Middle frontal gyrus (tissue), 1 donor: ENCODE data around the gene WWOX.
"Not testable (repeated sequence)": the region's sequence is repeated elsewhere in the genome, so short reads cannot be mapped to it uniquely, and the experiment has no call there.

Source experiments
- DNase-seq: peaks from one replicate; pipeline ENCODE4 v3.0.0-alpha.2; 2015; ENCODE audit warnings: low spot score; ENCODE audit errors: extremely low spot score

The WWOX gene

DNA sequence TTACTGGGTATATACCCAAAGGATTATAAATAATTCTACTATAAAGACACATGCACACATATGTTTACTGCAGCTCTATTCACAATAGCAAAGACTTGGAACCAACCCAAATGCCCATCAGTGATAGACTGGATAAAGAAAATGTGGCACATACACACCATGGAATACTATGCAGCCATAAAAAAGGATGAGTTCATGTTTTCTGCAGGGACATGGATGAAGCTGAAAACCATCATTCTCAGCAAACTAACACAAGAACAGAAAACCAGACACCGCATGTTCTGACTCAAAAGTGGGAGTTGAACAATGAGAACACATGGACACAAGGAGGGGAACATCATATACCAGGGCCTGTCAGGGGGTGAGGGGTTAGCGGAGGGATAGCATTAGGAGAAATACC is 1146.2 kb downstream of the WWOX start:
- DNase-seq: not testable (repeated sequence)

DNA sequence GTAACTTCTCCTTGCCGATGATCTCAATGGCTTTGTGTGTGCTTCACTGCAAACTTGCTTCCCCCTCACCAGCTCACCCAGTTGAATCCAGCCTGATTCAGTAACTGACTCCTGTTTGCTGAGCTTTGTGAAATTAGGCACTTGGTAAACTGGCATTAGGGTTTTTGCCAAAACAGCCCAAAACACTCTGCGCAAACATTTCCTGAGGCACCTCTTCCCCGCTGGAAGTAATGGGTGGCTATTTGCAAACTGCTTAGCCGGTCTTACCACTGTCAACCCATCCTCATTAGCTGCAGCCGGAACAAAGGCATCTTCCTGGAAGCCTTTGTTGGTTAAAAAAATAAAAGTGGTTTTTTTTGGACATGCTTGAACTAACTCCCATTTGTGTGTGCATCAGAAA is 1147.9 kb downstream of the WWOX start:
- no peak for DNase-seq

GRCh38 chr16:79248351-79248750 is 1148.9 kb downstream of the WWOX start:
- DNase-seq: no peak

DNA sequence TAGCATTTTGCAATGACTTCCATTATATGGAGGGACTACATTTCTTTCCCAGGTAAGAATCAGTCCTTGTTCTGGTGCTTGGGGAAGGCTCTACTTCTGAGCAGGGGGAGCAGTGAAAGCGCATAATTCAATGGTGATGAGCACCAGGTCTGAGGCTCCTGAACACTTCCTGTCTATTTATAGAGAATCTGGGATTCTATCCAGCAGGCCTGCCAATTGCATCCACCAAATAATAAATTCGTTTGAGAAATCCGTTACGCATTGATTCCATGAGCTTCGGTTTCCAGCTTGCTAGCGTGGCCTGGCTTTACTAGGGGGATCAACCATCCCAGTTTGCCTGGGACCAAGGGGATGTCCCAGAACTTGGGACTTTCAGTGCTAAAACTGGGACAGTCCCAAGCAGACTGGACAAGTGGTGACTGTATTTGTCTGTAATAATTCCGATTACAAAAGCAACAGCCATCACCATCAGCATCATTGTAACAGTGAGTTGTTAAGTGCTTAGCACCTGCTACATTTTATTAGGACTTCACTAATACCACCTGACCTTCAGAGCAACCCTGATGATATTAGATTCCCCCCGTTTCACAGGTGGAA is 1151.1 kb downstream of the WWOX start:
- no peak for DNase-seq

- no peak for DNase-seq
These were observed 1153.7 kb downstream of the WWOX start for GRCh38 chr16:79253100-79253631.

DNA sequence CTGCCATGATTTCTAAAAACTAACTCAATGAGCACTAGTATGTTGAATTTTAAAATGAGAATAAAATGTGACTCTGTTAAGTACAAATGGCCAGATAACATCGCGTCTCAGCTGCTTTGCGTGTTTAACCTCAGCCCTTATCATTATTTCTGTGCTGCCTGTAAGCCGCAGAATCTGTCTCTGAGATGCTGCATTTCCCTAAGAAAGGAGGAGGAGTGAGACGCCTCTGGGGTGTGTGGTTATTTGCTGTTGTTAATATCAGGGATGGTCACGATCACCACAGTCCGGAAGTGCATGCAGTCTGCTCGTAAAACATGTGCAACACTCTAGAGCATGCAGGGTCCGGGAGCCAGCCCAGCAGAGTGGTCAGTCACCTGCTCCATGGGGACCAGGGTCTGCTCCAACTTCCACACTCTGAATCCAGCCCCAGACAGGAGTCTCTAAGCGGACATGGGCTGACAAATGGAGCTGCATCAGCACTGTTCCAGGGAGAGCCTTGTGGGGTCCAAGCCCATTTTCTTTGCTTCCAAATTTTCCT is 1158.6 kb downstream of the WWOX start:
- no peak for DNase-seq

- DNase-seq: not testable (repeated sequence)
These were observed 1161.4 kb downstream of the WWOX start for GRCh38 chr16:79260890-79261289.

- DNase-seq: no peak
These were observed 1162.1 kb downstream of the WWOX start for GRCh38 chr16:79261481-79261940.

GRCh38 chr16:79261944-79262552 is 1162.6 kb downstream of the WWOX start:
- no peak for DNase-seq
